Fibroblast of mammary gland (primary cell): ENCODE data around the gene KIF1C.
"Not testable (repeated sequence)": the region's sequence is repeated elsewhere in the genome, so short reads cannot be mapped to it uniquely, and the experiment has no call there.

Experiments
- DNase-seq: peaks from one replicate; pipeline ENCODE4 v3.0.0-alpha.2; 2010; ENCODE audit warnings: low read depth
- H3K4me3 ChIP-seq: 2 replicates; pipeline ENCODE4 v1.5.1; 2011; ENCODE audit warnings: low read depth, mild to moderate bottlenecking, low read length, moderate library complexity; ENCODE audit not compliant: control insufficient read depth
- CTCF ChIP-seq: conservative IDR thresholded peaks from 2 replicates; pipeline ENCODE4 v1.5.1; 2011; ENCODE audit warnings: low read depth, low read length, inconsistent platforms; ENCODE audit not compliant: control insufficient read depth, insufficient read depth

KIF1C gene

GRCh38 chr17:5027916-5028315, 30.2 kb downstream of the KIF1C start:
- DNase-seq = no peak
- TF ChIP-seq CTCF = no peak

GRCh38 chr17:5030168-5030567, 32.4 kb downstream of the KIF1C start:
- DNase-seq, H3K4me3 ChIP-seq: not testable (repeated sequence)

More at GRCh38 chr17:5027916-5028315, 30.2 kb downstream of the KIF1C start:
- no peak overlapping the region for H3K4me3 ChIP-seq

GRCh38 chr17:5031365-5032082, 33.8 kb downstream of the KIF1C start:
- DNase-seq = peak; percentile 75
- TF ChIP-seq CTCF = peak; percentile 79
- peak overlapping the region; percentile 29 for H3K4me3 ChIP-seq

GRCh38 chr17:5032865-5033264, 35.1 kb downstream of the KIF1C start:
- no peak for DNase-seq
- H3K4me3 ChIP-seq = no peak overlapping the region
- no peak for TF ChIP-seq CTCF

- DNase-seq = no peak
- no peak overlapping the region for H3K4me3 ChIP-seq
- no peak for TF ChIP-seq CTCF
These were observed 35.7 kb downstream of the KIF1C start for GRCh38 chr17:5033352-5034015.

- no peak overlapping the region for H3K4me3 ChIP-seq
- no peak for TF ChIP-seq CTCF
These were observed 36.3 kb downstream of the KIF1C start for GRCh38 chr17:5034063-5034462.

GRCh38 chr17:5034651-5035050, 36.9 kb downstream of the KIF1C start:
- H3K4me3 ChIP-seq = no peak overlapping the region
- no peak for TF ChIP-seq CTCF
- no peak for DNase-seq

More at GRCh38 chr17:5034063-5034462, 36.3 kb downstream of the KIF1C start:
- DNase-seq = no peak
